Uterus (tissue), 3 donors: ENCODE results near the gene MSL3B.

Experiments
- DNase-seq, 2 donors: peaks; one replicate each; pipeline ENCODE4 v3.0.0-alpha.2; 2019 to 2020
- H3K27ac ChIP-seq, 2 donors: fragments of 200-600 bp; sonication (generic); 1 replicate in 1 of 2; 2 replicates in 1 of 2; pipeline ENCODE4 v1.5.1; 2016 to 2018
- H3K27me3 ChIP-seq, 2 donors: fragments of 200-600 bp; sonication (generic); one replicate each; pipeline ENCODE4 v1.5.1; 2018 to 2019; ENCODE audit warnings: control low read depth in 1 of 2
- H3K36me3 ChIP-seq, 2 donors: fragments of 200-600 bp; sonication (generic); one replicate each; pipeline ENCODE4 v1.5.1; 2019; ENCODE audit warnings: control low read depth in 1 of 2
- H3K4me1 ChIP-seq, 2 donors: fragments of 200-600 bp; sonication (generic); one replicate each; pipeline ENCODE4 v1.5.1; 2018 to 2019; ENCODE audit warnings: control low read depth in 1 of 2
- H3K4me3 ChIP-seq, 2 donors: fragments of 200-600 bp; sonication (generic); 1 replicate in 1 of 2; 2 replicates in 1 of 2; pipeline ENCODE4 v1.5.1; 2018 to 2019; ENCODE audit warnings: mild to moderate bottlenecking in 1 of 2
- H3K9me3 ChIP-seq, 2 donors: fragments of 200-600 bp; sonication (generic); one replicate each; pipeline ENCODE4 v1.5.1; 2019; ENCODE audit warnings: control low read depth in 1 of 2
- CTCF ChIP-seq, 4 experiments: fragments of 200-600 bp in 2 of 4; fragments of 450-650 bp in 2 of 4; sonication (generic) in 2 of 4; IDR thresholded peaks; one replicate each; pipeline ENCODE4 v1.5.1; 2016 to 2019; ENCODE audit warnings: antibody characterized with exemption in 4 of 4, mild to moderate bottlenecking in 2 of 4, moderate library complexity in 1 of 4
- POLR2A ChIP-seq, 2 donors: fragments of 450-650 bp; IDR thresholded peaks; one replicate each; pipeline ENCODE4 v1.6.1; 2016; ENCODE audit warnings: antibody characterized with exemption in 2 of 2, mild to moderate bottlenecking in 1 of 2, moderate library complexity in 1 of 2
- intact Hi-C: fragments of 100-400 bp; cut with DNase I; formaldehyde crosslinking; loops from one replicate; pipeline ENCODE4 v1.15.1; 2023; ENCODE audit warnings: low total_unique reads
- donor health status: DM: yes; HTN: yes; CAD: no.

MSL3B gene

GRCh38 chr2:233822101-233822771, 46.0 kb downstream of the MSL3B start:
- no peaks in the 10 kb centered on the region for H3K9me3 ChIP-seq

GRCh38 chr2:233821709-233822100, 46.5 kb downstream of the MSL3B start:
- Histone ChIP-seq H3K36me3 (no peaks in the 10 kb centered on the region), H3K4me1 (no peaks in the 10 kb centered on the region), H3K4me3 (no peak overlapping the region), H3K27me3 (no peaks in the 10 kb centered on the region), H3K27ac (no peak overlapping the region), H3K9me3 (no peaks in the 10 kb centered on the region)
- intact Hi-C loops: no loop called here
- no peak for DNase-seq
- TF ChIP-seq CTCF (IDR thresholded peaks at IDR 0.05): no peak
- no peak for TF ChIP-seq POLR2A (IDR thresholded peaks at IDR 0.05)

More at GRCh38 chr2:233822101-233822771, 46.0 kb downstream of the MSL3B start:
- Histone ChIP-seq H3K27me3 (no peaks in the 10 kb centered on the region), H3K4me3 (no peak overlapping the region), H3K36me3 (no peaks in the 10 kb centered on the region), H3K27ac (no peak overlapping the region), H3K4me1 (no peaks in the 10 kb centered on the region)
- TF ChIP-seq CTCF (IDR thresholded peaks at IDR 0.05): no peak
- no peak for TF ChIP-seq POLR2A (IDR thresholded peaks at IDR 0.05)
- no peak for DNase-seq
- intact Hi-C loops: no loop called here

- intact Hi-C loops: no loop called here
- TF ChIP-seq CTCF (IDR thresholded peaks at IDR 0.05) (no peak), POLR2A (IDR thresholded peaks at IDR 0.05) (no peak)
Measured at GRCh38 chr2:233821196-233821595, 47.0 kb downstream of the MSL3B start.

DNA sequence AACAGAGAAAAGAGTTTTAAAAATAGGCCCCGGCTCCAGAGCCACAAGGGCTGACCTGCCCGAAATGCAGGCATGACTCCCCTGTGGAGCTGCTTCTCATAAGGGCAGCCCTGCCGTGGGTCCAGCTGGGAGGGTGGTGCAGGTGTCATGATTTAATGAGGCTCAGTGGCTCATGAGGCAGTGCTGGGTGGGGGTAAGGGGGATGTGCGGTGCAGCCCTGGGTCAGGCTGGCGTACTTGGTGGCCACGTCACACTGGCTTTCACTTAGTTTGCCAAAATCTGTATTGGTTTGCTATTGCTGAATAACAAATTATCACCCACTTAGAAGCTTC, 47.4 kb downstream of the MSL3B start:
- Histone ChIP-seq H3K36me3 (no peaks in the 10 kb centered on the region), H3K27ac (no peak overlapping the region), H3K27me3 (no peaks in the 10 kb centered on the region), H3K4me1 (no peaks in the 10 kb centered on the region), H3K9me3 (no peaks in the 10 kb centered on the region), H3K4me3 (no peak overlapping the region)
- intact Hi-C loops: no loop called here
- no peak for DNase-seq
- TF ChIP-seq CTCF (IDR thresholded peaks at IDR 0.05): no peak

More at GRCh38 chr2:233821196-233821595, 47.0 kb downstream of the MSL3B start:
- no peaks in the 10 kb centered on the region for H3K27me3 ChIP-seq
- no peaks in the 10 kb centered on the region for H3K36me3 ChIP-seq
- no peak for DNase-seq
- H3K4me3 ChIP-seq: no peak overlapping the region
- no peaks in the 10 kb centered on the region for H3K4me1 ChIP-seq
- H3K27ac ChIP-seq: no peak overlapping the region
- no peaks in the 10 kb centered on the region for H3K9me3 ChIP-seq

DNA sequence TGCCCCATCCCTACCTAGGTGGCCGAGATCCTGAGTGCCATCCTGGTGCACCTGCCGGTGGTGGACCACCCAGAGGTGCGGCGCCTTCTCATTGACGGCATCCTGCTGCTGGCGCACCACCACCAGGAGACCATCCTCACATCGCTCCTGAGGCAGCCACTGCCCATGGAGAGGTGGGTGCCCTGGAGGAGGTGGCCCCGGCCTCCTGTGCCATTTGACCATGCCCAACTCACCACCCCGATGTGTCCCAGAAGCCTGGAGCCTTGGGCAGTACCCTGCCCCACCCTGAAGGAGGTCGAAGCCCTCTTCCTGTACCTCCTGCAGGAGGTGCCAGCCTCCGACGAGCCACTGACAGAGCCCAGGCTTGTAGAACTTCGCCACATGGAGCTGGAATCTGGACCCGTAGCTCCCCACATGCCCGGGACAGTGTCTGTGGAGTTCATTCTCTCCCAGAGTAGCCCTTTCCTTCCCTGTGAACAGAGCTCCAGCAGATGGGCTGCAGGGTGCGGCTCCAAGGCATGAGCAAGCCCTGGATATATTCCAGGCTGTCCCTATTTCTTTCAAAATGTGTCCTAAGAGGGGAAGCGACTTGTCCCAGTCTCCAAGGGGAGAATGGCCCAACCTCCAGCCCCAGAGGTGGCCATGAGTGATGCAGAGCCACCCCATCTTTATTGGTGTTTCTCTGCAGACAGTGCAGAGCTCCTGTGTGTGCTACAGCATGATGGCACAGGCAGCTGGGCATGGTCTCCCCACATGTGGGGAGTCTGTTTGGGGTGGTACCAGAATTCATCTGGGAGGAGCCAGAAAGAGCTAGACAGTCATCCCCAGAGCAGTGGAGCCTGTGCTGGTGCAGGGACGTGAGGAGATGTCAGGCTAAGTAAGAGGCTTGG, 48.1 kb downstream of the MSL3B start:
- no peak overlapping the region for H3K4me3 ChIP-seq
- H3K36me3 ChIP-seq: no peaks in the 10 kb centered on the region
- H3K27me3 ChIP-seq: no peaks in the 10 kb centered on the region
- intact Hi-C loops: no loop called here
- no peak overlapping the region for H3K27ac ChIP-seq
- H3K4me1 ChIP-seq: no peaks in the 10 kb centered on the region
- no peaks in the 10 kb centered on the region for H3K9me3 ChIP-seq
- DNase-seq: no peak
- TF ChIP-seq POLR2A (IDR thresholded peaks at IDR 0.05) (no peak), CTCF (IDR thresholded peaks at IDR 0.05) (no peak)
